H1 (cell line): ENCODE measurements around the gene VSTM2B. TPM values are rescaled to one million over a fixed set of nuclear protein-coding genes. Genes with fewer than 3 reads are reported as not detected.

Experiments used
- CHD1 ChIP-seq: IDR thresholded peaks from 2 replicates; pipeline ENCODE4 v1.6.1; 2012; ENCODE audit warnings: low read depth, low read length, improper control_type of control experiment
- CTBP2 ChIP-seq: IDR thresholded peaks from 2 replicates; pipeline ENCODE4 v1.7.0; 2011; ENCODE audit warnings: borderline replicate concordance, mild to moderate bottlenecking, moderate library complexity, mixed read lengths, low read length; ENCODE audit not compliant: insufficient read depth, insufficient read length
- HDAC6 ChIP-seq: IDR thresholded peaks from one replicate; pipeline ENCODE4 v1.7.1; 2012; ENCODE audit warnings: low read depth, mild to moderate bottlenecking, inconsistent platforms, low read length, moderate library complexity
- SP1 ChIP-seq: IDR thresholded peaks from 2 replicates; pipeline ENCODE4 v1.6.1; 2011; ENCODE audit warnings: low read depth, low read length
- polyA plus RNA-seq, 7 experiments: library from polyadenylated mRNA; depleted of rRNA in 3 of 7; stranded (reverse) in 5 of 7; unstranded in 2 of 7; fragments of >200 nt in 5 of 7; fragments of 200-250 nt in 2 of 7; gene quantifications; 1 replicate in 5 of 7; 2 replicates in 1 of 7; 4 replicates in 1 of 7; pipeline versions ENCODE4 v1.2.1 to v1.2.3, GENCODE V29; 2011 to 2013; ENCODE audit warnings: missing spikeins in 2 of 7, mixed read lengths in 2 of 7
- total RNA-seq: library from RNA; stranded (reverse); fragmentation: NEBNext Ultra II Directional; extraction: Animal tissue kit (Norgen Biotek cat#: 25700); gene quantifications from 2 replicates; pipeline ENCODE4 v1.2.1, GENCODE V29; 2021

The VSTM2B gene
- total and polyA plus RNA-seq, 2 of the 8 experiments (the other 6 are each of a cell fraction or from before 2014, with no cell fraction given) = 0.82 to 1.5 TPM

GRCh38 chr19:29561601-29562000, 35.8 kb downstream of the VSTM2B start (continued):
- TF ChIP-seq HDAC6 (no peak), CHD1 (no peak), SP1 (no peak), CTBP2 (no peak)
- TF ChIP-seq, all 59 proteins: peak for 0
